Lower lobe of right lung (tissue), 2 donors: ENCODE data around the gene ZNF732. TPM values are rescaled to one million over a fixed set of nuclear protein-coding genes. Genes with fewer than 3 reads are reported as not detected.
"Not testable (repeated sequence)": the region's sequence is repeated elsewhere in the genome, so short reads cannot be mapped to it uniquely, and the experiment has no call there.

ENCODE experiments used
- ATAC-seq, 2 donors: fragments of 200-7000 bp; cut with Tn5 transposase; one replicate each; pipeline ENCODE4 v1.9.1; 2020 to 2022; ENCODE audit warnings: mild to moderate bottlenecking in 2 of 2, moderate library complexity in 2 of 2
- DNase-seq: peaks from one replicate; pipeline ENCODE4 v3.0.0-alpha.2; 2020
- H3K27ac ChIP-seq: fragments of 200-600 bp; one replicate; pipeline ENCODE4 v1.8.0; 2022
- H3K27me3 ChIP-seq: fragments of 200-600 bp; one replicate; pipeline ENCODE4 v1.8.0; 2022; ENCODE audit warnings: low read depth
- H3K36me3 ChIP-seq: fragments of 200-600 bp; one replicate; pipeline ENCODE4 v1.8.0; 2022; ENCODE audit warnings: mild to moderate bottlenecking
- H3K4me1 ChIP-seq: fragments of 200-600 bp; one replicate; pipeline ENCODE4 v1.8.0; 2022
- H3K4me3 ChIP-seq: fragments of 200-600 bp; one replicate; pipeline ENCODE4 v1.8.0; 2022; ENCODE audit warnings: mild to moderate bottlenecking
- H3K9me3 ChIP-seq: fragments of 200-600 bp; one replicate; pipeline ENCODE4 v1.8.0; 2022
- CTCF ChIP-seq: fragments of 200-600 bp; IDR thresholded peaks from one replicate; pipeline ENCODE4 v1.8.0; 2022; ENCODE audit warnings: antibody characterized with exemption, mild to moderate bottlenecking
- intact Hi-C: fragments of 100-400 bp; cut with DNase I; formaldehyde crosslinking; loops from one replicate; pipeline ENCODE4 v1.11.0; 2022
- total RNA-seq: library from RNA; stranded (reverse); fragmentation: NEBNext Ultra II Directional; extraction: Animal tissue kit (Norgen Biotek cat#: 25700); gene quantifications from one replicate; pipeline ENCODE4 v1.2.1, GENCODE V29; 2021
- donor health status: DM: no; HTN: yes; CAD: no; lungs with severe emphysema.

Gene ZNF732
- total RNA-seq, 1 donor from 2014 or later, result not detected

DNA sequence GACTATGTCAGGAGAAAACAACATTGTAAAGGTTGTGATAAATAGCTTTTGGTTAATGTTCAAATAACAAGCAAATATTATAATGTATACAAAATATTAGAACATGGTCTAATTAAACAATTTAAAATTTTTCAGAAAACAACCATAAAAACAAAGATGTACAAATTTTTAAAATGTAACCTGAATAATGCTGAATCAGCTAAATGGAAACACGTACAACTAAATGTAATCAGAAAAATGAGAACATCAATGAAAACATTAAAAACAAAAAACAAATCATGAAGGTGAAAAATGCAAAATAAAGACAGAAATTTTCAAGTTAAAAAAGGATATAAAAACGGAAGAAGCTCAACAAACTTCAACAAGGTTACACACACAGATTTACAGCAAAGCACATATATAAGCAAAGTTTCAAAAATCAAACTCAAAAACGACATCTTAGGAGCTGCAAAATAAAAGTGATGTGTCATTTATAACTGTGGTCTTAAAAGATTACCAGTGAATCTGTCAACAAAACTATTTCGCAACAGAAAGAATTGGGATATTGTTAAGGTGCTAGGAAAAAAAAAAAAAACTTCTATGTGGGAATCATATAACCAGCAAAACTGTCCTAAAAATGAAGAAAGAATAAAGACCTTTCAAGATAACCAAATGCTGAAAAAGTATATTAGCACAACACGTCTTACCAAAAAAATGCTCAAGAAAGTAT is 31.8 kb downstream of the ZNF732 start:
- intact Hi-C loops, result no loop called here
- no peak for DNase-seq
- Histone ChIP-seq H3K9me3 (peaks cover 94% of the 10 kb centered on the region), H3K36me3 (no peaks in the 10 kb centered on the region), H3K27ac (no peak overlapping the region), H3K4me1 (no peaks in the 10 kb centered on the region), H3K27me3 (no peaks in the 10 kb centered on the region), H3K4me3 (no peak overlapping the region)
- no peak for ATAC-seq
- no peak for TF ChIP-seq CTCF

- no peak overlapping the region for H3K27ac ChIP-seq
- H3K9me3 ChIP-seq, result peaks cover 94% of the 10 kb centered on the region
- H3K4me1 ChIP-seq, result no peaks in the 10 kb centered on the region
- no peaks in the 10 kb centered on the region for H3K27me3 ChIP-seq
- DNase-seq (no peak), ATAC-seq (no peak)
- H3K4me3 ChIP-seq, result no peak overlapping the region
- no peaks in the 10 kb centered on the region for H3K36me3 ChIP-seq
- no peak for TF ChIP-seq CTCF
- intact Hi-C loops, result no loop called here
Observed at GRCh38 chr4:271492-272103, 33.7 kb downstream of the ZNF732 start.

DNA sequence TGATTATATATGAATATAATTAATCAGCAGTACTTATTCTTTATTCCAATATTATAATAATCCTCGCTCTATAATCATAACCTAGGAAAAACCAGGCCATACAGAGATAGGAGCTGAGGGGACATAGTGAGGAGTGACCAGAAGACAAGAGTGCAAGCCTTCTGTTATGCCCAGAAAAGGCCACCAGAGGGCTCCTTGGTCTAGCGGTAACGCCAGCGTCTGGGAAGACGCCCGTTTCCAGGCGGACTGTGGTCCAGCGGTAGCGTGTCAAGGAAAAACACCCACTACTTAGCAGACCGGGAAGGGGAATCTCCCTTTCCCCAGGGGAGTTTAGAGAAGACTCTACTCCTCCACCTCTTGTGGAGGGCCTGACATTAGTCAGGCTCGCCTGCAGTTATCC is 46.0 kb downstream of the ZNF732 start:
- H3K9me3 ChIP-seq, result peaks cover 98% of the 10 kb centered on the region
- ATAC-seq, H3K27me3 ChIP-seq, intact Hi-C loops, H3K4me1 ChIP-seq, H3K4me3 ChIP-seq, H3K27ac ChIP-seq, H3K36me3 ChIP-seq, DNase-seq: not testable (repeated sequence)

- DNase-seq (no peak), ATAC-seq (no peak)
- TF ChIP-seq CTCF, result no peak
- H3K27me3 ChIP-seq, result no peaks in the 10 kb centered on the region
- intact Hi-C loops, result no loop called here
- no peak overlapping the region for H3K4me3 ChIP-seq
- H3K27ac ChIP-seq, result no peak overlapping the region
- no peaks in the 10 kb centered on the region for H3K36me3 ChIP-seq
- no peaks in the 10 kb centered on the region for H3K4me1 ChIP-seq
- peaks cover 98% of the 10 kb centered on the region for H3K9me3 ChIP-seq
Observed at GRCh38 chr4:256492-256891, 48.8 kb downstream of the ZNF732 start.

- intact Hi-C loops, result no loop called here
- Histone ChIP-seq H3K27me3 (no peaks in the 10 kb centered on the region), H3K4me1 (no peaks in the 10 kb centered on the region), H3K36me3 (no peaks in the 10 kb centered on the region), H3K27ac (no peak overlapping the region), H3K4me3 (no peak overlapping the region), H3K9me3 (peaks cover 97% of the 10 kb centered on the region)
- DNase-seq (no peak), ATAC-seq (no peak)
- TF ChIP-seq CTCF, result no peak
Observed at GRCh38 chr4:253936-254756, 51.1 kb downstream of the ZNF732 start.
